ENCODE data around the gene MZT2A.
"Not testable (repeated sequence)": the region's sequence is repeated elsewhere in the genome, so short reads cannot be mapped to it uniquely, and the experiment has no call there.

The MZT2A gene

DNA sequence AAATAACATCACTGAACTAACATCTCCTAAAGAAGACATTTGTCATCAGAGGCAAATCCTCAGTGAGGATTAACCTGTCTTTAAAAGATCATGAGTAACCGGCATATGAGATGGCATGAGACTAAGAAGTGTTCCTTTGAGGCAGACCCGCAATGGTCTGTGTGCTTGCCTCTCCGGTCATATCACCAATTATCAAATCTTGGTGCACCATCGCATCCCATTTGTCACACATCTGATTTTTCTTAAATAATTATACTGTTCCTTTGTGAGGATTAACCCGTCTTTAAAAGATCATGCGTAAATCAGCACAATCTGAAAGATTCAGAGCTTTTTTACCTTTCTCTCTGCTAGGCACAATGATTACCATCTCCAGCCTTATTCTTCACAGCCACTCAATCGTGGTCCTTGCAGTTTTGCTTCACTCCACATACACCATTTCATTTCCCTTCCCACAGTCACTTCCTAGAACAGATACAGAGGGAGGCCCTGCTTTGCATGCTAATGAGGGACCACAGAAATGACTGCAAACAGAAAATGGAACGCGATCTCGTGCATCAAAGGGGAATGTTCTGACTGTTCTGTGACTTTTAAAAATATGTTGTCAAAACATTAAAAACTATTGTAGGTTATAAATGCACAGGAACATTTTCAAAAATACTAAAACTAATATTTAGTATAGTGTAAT, 40.8 kb downstream of the MZT2A start:
- H3K9me3 ChIP-seq (ENCODE audit: insufficient read depth, low read depth, low read length); H4K20me1 ChIP-seq (ENCODE audit: insufficient read depth, low read length, poor library complexity, severe bottlenecking); H3K4me1 ChIP-seq (ENCODE audit: insufficient read depth, low read length, poor library complexity, severe bottlenecking); H3K4me3 ChIP-seq (ENCODE audit: low read length, poor library complexity, severe bottlenecking); H3K9me2 ChIP-seq (replicated peaks; ENCODE audit: low read depth, low read length); H3K79me2 ChIP-seq (ENCODE audit: insufficient read depth, low read length); H3K36me3 ChIP-seq (ENCODE audit: insufficient read depth, low read length); H3F3A ChIP-seq (ENCODE audit: low read depth); H3K9ac ChIP-seq (ENCODE audit: low read depth, low read length, poor library complexity, severe bottlenecking); H3K4me2 ChIP-seq (ENCODE audit: low read depth, low read length, poor library complexity, severe bottlenecking); H3K27me3 ChIP-seq (ENCODE audit: insufficient read depth, low read length, poor library complexity, severe bottlenecking): not testable (repeated sequence)
- H2AFZ ChIP-seq (ENCODE audit: low read length), result peak overlapping the region; percentile 84

DNA sequence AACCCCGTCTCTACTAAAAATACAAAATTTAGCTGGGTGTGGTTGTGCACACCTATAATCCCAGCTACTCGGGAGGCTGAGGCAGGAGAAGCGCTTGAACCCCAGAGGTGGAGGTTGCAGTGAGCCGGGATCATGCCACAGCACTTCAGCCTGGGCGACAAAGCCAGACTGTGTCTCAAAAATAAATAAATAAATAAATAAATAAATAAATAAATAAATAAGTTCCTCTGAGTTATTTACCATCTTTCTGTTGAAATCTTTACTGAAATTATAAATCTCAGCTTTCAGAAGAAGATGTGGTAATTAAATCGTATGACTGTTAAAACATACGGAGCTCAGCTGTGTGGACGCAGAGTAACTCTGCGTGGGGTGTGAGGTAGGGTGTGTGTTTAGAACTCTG, 44.2 kb downstream of the MZT2A start:
- H3K9me2 ChIP-seq (replicated peaks; ENCODE audit: low read depth, low read length); H2AFZ ChIP-seq (ENCODE audit: low read length); H3K4me2 ChIP-seq (ENCODE audit: low read depth, low read length, poor library complexity, severe bottlenecking); H3K36me3 ChIP-seq (ENCODE audit: insufficient read depth, low read length); H4K20me1 ChIP-seq (ENCODE audit: insufficient read depth, low read length, poor library complexity, severe bottlenecking); H3K4me1 ChIP-seq (ENCODE audit: insufficient read depth, low read length, poor library complexity, severe bottlenecking); H3K4me3 ChIP-seq (ENCODE audit: low read length, poor library complexity, severe bottlenecking); H3F3A ChIP-seq (ENCODE audit: low read depth); H3K79me2 ChIP-seq (ENCODE audit: insufficient read depth, low read length); H3K9ac ChIP-seq (ENCODE audit: low read depth, low read length, poor library complexity, severe bottlenecking); H3K27me3 ChIP-seq (ENCODE audit: insufficient read depth, low read length, poor library complexity, severe bottlenecking); H3K9me3 ChIP-seq (ENCODE audit: insufficient read depth, low read depth, low read length): not testable (repeated sequence)

DNA sequence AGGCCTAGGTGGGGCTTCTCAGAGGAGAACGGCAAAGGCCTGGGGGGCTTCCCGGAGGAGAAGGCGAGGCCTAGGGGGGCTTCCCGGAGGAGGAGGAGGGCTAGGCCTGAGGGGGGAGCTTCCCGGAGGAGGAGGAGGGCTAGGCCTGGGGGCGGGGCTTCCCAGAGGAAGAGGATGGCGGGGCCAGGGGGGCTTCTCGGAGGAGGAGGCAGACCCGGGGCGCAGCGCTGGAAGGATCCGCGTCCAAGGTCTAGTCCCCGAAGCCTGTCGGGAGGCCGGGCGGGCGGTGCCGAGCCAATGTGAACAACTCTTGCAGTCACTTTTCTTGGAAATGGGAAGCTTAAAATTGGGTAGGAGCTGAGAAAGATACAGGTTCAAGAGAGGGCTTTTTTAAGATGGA, 46.3 kb downstream of the MZT2A start:
- no peaks in the 10 kb centered on the region for H4K20me1 ChIP-seq (ENCODE audit: insufficient read depth, low read length, poor library complexity, severe bottlenecking)
- H3K9me3 ChIP-seq (ENCODE audit: insufficient read depth, low read depth, low read length), result no peaks in the 10 kb centered on the region
- no peaks in the 10 kb centered on the region for H3K36me3 ChIP-seq (ENCODE audit: insufficient read depth, low read length)
- H3K9ac ChIP-seq (ENCODE audit: low read depth, low read length, poor library complexity, severe bottlenecking), result no peak overlapping the region
- H3K9me2 ChIP-seq (replicated peaks; ENCODE audit: low read depth, low read length), result no peaks in the 10 kb centered on the region
- H3K79me2 ChIP-seq (ENCODE audit: insufficient read depth, low read length), result no peaks in the 10 kb centered on the region
- no peak overlapping the region for H3K4me3 ChIP-seq (ENCODE audit: low read length, poor library complexity, severe bottlenecking)
- H2AFZ ChIP-seq (ENCODE audit: low read length), result no peak overlapping the region
- H3K4me1 ChIP-seq (ENCODE audit: insufficient read depth, low read length, poor library complexity, severe bottlenecking), result no peaks in the 10 kb centered on the region
- no peak overlapping the region for H3K4me2 ChIP-seq (ENCODE audit: low read depth, low read length, poor library complexity, severe bottlenecking)
- H3K27me3 ChIP-seq (ENCODE audit: insufficient read depth, low read length, poor library complexity, severe bottlenecking), result no peaks in the 10 kb centered on the region
- TF ChIP-seq, protein P1, sequence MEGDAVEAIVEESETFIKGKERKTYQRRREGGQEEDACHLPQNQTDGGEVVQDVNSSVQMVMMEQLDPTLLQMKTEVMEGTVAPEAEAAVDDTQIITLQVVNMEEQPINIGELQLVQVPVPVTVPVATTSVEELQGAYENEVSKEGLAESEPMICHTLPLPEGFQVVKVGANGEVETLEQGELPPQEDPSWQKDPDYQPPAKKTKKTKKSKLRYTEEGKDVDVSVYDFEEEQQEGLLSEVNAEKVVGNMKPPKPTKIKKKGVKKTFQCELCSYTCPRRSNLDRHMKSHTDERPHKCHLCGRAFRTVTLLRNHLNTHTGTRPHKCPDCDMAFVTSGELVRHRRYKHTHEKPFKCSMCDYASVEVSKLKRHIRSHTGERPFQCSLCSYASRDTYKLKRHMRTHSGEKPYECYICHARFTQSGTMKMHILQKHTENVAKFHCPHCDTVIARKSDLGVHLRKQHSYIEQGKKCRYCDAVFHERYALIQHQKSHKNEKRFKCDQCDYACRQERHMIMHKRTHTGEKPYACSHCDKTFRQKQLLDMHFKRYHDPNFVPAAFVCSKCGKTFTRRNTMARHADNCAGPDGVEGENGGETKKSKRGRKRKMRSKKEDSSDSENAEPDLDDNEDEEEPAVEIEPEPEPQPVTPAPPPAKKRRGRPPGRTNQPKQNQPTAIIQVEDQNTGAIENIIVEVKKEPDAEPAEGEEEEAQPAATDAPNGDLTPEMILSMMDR (conservative IDR thresholded peaks at IDR 0.05; ENCODE audit: low read length), result no peak
- no peaks in the 10 kb centered on the region for H3F3A ChIP-seq (ENCODE audit: low read depth)

DNA sequence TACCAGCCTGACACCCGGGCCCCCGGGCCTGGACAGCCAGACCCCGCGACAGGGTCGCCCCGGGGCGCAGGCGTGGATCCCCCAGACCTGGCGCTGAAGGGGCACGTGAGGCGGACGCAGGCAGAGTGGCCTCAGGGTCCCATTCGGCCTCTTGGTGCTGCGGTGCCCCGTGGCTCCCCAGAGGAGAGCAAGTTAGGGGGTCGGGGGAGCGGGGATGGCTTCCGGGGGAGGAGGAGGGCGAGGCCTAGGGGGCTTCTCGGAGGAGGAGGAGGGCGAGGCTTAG, 46.7 kb downstream of the MZT2A start:
- H2AFZ ChIP-seq (ENCODE audit: low read length); H3K36me3 ChIP-seq (ENCODE audit: insufficient read depth, low read length); H3K9me2 ChIP-seq (replicated peaks; ENCODE audit: low read depth, low read length); H3K9me3 ChIP-seq (ENCODE audit: insufficient read depth, low read depth, low read length); H3K27me3 ChIP-seq (ENCODE audit: insufficient read depth, low read length, poor library complexity, severe bottlenecking); H3F3A ChIP-seq (ENCODE audit: low read depth); H3K4me2 ChIP-seq (ENCODE audit: low read depth, low read length, poor library complexity, severe bottlenecking); H3K4me1 ChIP-seq (ENCODE audit: insufficient read depth, low read length, poor library complexity, severe bottlenecking); H4K20me1 ChIP-seq (ENCODE audit: insufficient read depth, low read length, poor library complexity, severe bottlenecking); H3K4me3 ChIP-seq (ENCODE audit: low read length, poor library complexity, severe bottlenecking); H3K9ac ChIP-seq (ENCODE audit: low read depth, low read length, poor library complexity, severe bottlenecking); H3K79me2 ChIP-seq (ENCODE audit: insufficient read depth, low read length): not testable (repeated sequence)

DNA sequence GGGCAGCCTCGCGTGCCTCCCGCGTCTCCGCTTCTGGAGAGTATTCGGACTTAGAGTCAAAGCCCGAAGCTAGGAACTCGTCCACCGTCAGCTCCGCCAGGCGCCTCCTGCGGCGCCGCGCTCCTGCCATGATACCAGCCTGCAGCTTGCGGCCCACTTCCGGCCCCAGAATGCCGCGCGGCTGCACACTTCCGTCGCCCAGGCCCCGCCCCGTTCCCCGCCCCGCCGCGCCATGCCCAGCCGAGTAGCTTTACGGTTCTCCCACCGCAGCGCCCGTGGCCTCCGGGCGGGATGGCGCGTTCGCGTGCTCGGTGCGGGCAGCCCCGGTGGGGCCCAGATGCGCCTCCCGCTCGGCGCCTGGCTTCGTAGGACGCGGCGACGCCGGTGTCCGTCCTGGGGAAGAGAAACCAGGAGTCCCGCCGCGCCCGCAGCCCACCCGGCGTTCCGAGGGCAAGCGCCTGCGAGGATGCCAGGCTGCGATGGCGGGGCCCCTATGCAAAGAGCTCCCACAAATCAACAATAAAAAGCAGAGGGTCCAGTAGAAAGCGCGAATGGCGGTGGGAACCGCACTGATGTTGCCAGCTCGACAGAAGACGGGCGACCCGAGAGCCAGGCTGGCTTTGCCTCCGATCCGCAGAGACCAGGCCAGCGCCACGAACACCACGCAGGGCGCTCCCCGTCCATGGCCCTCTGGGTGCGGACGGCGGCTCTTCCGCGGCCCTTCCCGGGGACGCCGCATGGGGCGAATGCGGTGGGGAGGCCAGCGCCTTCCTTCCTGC, 47.3 kb downstream of the MZT2A start:
- not testable (repeated sequence) for H4K20me1 ChIP-seq (ENCODE audit: insufficient read depth, low read length, poor library complexity, severe bottlenecking); H3K9me3 ChIP-seq (ENCODE audit: insufficient read depth, low read depth, low read length); H3F3A ChIP-seq (ENCODE audit: low read depth); H3K4me2 ChIP-seq (ENCODE audit: low read depth, low read length, poor library complexity, severe bottlenecking); H3K4me3 ChIP-seq (ENCODE audit: low read length, poor library complexity, severe bottlenecking); H3K4me1 ChIP-seq (ENCODE audit: insufficient read depth, low read length, poor library complexity, severe bottlenecking); H3K9me2 ChIP-seq (replicated peaks; ENCODE audit: low read depth, low read length); H3K79me2 ChIP-seq (ENCODE audit: insufficient read depth, low read length); H3K9ac ChIP-seq (ENCODE audit: low read depth, low read length, poor library complexity, severe bottlenecking); H2AFZ ChIP-seq (ENCODE audit: low read length); H3K27me3 ChIP-seq (ENCODE audit: insufficient read depth, low read length, poor library complexity, severe bottlenecking); H3K36me3 ChIP-seq (ENCODE audit: insufficient read depth, low read length)

DNA sequence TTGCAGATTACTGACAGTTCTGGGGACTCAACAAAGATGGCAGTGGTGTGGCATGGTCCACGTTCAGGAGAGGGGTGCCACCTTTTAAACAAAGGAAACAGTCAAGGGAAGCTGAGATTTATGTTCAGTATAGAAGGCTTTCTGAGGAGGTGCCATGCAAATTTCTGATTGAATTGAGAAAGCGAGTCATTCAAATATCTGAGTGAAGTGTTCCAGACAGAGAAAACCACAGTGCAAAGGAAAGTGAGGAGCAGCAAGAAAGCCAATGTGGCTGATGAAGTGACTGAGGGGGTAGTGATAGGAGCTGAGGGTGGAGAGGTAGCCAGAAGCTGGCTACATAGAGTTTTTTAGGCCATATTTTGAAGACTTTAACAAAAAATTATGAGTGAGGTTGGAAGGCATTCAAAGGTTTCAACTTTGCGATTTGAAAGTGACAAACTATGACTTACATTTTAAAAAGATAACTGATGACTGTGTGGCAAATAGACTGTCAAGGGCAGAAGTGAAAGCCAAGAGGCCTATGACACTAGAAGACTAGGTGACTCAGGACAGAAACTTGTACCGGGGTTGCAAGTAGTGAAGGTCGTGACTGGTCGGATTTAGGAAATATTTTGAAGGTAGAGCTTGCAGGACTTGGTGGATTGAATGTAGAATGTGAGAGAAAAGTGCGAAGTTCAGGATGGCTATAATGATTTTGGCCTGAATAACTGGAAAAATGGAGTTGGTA, 51.3 kb downstream of the MZT2A start:
- H3K36me3 ChIP-seq (ENCODE audit: insufficient read depth, low read length); H2AFZ ChIP-seq (ENCODE audit: low read length); H3K9me3 ChIP-seq (ENCODE audit: insufficient read depth, low read depth, low read length); H3K27me3 ChIP-seq (ENCODE audit: insufficient read depth, low read length, poor library complexity, severe bottlenecking); H3K79me2 ChIP-seq (ENCODE audit: insufficient read depth, low read length); H3K4me2 ChIP-seq (ENCODE audit: low read depth, low read length, poor library complexity, severe bottlenecking); H4K20me1 ChIP-seq (ENCODE audit: insufficient read depth, low read length, poor library complexity, severe bottlenecking); H3K9me2 ChIP-seq (replicated peaks; ENCODE audit: low read depth, low read length); H3K9ac ChIP-seq (ENCODE audit: low read depth, low read length, poor library complexity, severe bottlenecking); H3K4me3 ChIP-seq (ENCODE audit: low read length, poor library complexity, severe bottlenecking); H3K4me1 ChIP-seq (ENCODE audit: insufficient read depth, low read length, poor library complexity, severe bottlenecking); H3F3A ChIP-seq (ENCODE audit: low read depth): not testable (repeated sequence)

All from Loucy (cell line).